Measurements from ENCODE around the gene ESRRG.

GRCh38 chr1:216580538-216581057, 142.6 kb downstream of the ESRRG start:
- TF ChIP-seq, protein P1, sequence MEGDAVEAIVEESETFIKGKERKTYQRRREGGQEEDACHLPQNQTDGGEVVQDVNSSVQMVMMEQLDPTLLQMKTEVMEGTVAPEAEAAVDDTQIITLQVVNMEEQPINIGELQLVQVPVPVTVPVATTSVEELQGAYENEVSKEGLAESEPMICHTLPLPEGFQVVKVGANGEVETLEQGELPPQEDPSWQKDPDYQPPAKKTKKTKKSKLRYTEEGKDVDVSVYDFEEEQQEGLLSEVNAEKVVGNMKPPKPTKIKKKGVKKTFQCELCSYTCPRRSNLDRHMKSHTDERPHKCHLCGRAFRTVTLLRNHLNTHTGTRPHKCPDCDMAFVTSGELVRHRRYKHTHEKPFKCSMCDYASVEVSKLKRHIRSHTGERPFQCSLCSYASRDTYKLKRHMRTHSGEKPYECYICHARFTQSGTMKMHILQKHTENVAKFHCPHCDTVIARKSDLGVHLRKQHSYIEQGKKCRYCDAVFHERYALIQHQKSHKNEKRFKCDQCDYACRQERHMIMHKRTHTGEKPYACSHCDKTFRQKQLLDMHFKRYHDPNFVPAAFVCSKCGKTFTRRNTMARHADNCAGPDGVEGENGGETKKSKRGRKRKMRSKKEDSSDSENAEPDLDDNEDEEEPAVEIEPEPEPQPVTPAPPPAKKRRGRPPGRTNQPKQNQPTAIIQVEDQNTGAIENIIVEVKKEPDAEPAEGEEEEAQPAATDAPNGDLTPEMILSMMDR (IDR thresholded peaks at IDR 0.05 in 8 of 11, conservative IDR thresholded peaks at IDR 0.05 in 3 of 11): no peak
- TF ChIP-seq POLR2A (IDR thresholded peaks at IDR 0.05): no peak
- TF ChIP-seq POLR2AphosphoS5 (IDR thresholded peaks at IDR 0.05): no peak
